GM12878 (cell line): Measurements from ENCODE around the gene IL22. TPM values are rescaled to one million over a fixed set of nuclear protein-coding genes. Genes with fewer than 3 reads are reported as not detected.

Experiments used
- ATAC-seq: fragments of 200-7000 bp; cut with Tn5 transposase; 3 replicates; pipeline ENCODE4 v1.9.1; 2020; ENCODE audit warnings: mild to moderate bottlenecking, moderate library complexity
- BruUV-seq: library from RNA; stranded (reverse); fragments of 400-500 nt; replicated peaks from 2 replicates; lab custom pipeline; 2021; lab: Mats Ljungman, UMichigan
- CTCF ChIA-PET: fragments of 300-600 bp; sonication (Branson Sonifier 250); formaldehyde crosslinking; extraction: SDS; loops from one replicate; lab custom pipeline; 2021; ENCODE audit warnings: inconsistent platforms; lab: Yijun Ruan, JAX
- POLR2A ChIA-PET: fragments of 350-600 bp; formaldehyde crosslinking; extraction: SDS; loops from one replicate; lab custom pipeline; 2021; ENCODE audit warnings: inconsistent platforms; lab: Charles Lee
- RAD21 ChIA-PET: fragments of 300-600 bp; sonication (Branson Sonifier 250); formaldehyde crosslinking; loops from one replicate; lab custom pipeline; 2023; ENCODE audit warnings: antibody characterized with exemption; ENCODE audit not compliant: unreplicated experiment; lab: Charles Lee
- SMC1A ChIA-PET: fragments of 300-600 bp; sonication (Branson Sonifier 250); formaldehyde crosslinking; loops from one replicate; lab custom pipeline; 2023; ENCODE audit not compliant: unreplicated experiment, uncharacterized antibody; lab: Charles Lee
- DNase-seq: peaks from one replicate; pipeline ENCODE4 v3.0.0-alpha.2; 2011; ENCODE audit warnings: low read depth, low spot score
- FAIRE-seq: peaks from 3 replicates; lab custom pipeline; 2011; peaks lifted over from hg19 to GRCh38; lab: Jason Lieb, UNC
- H2AFZ ChIP-seq: 2 replicates; pipeline ENCODE4 v1.6.0; 2011; ENCODE audit warnings: low read depth, low read length, control low read depth; ENCODE audit not compliant: control insufficient read depth
- H3K27ac ChIP-seq: 2 replicates; pipeline ENCODE4 v1.5.1; 2011; ENCODE audit warnings: control low read depth; ENCODE audit not compliant: control insufficient read depth, insufficient read depth
- H3K27me3 ChIP-seq, 2 experiments: replicated peaks in 1 of 2; 2 replicates each; pipeline versions ENCODE4 v1.6.0 to v1.6.1; 2011; ENCODE audit warnings: low read length in 1 of 2; ENCODE audit not compliant: control insufficient read depth in 2 of 2, insufficient read depth in 2 of 2
- H3K36me3 ChIP-seq, 2 experiments: 2 replicates each; pipeline ENCODE4 v1.5.1; 2011; ENCODE audit warnings: low read length in 1 of 2; ENCODE audit not compliant: control insufficient read depth in 2 of 2, insufficient read depth in 2 of 2
- H3K4me1 ChIP-seq: 2 replicates; pipeline ENCODE4 v1.6.1; 2011; ENCODE audit warnings: mild to moderate bottlenecking, low read length, moderate library complexity, mixed read lengths; ENCODE audit not compliant: control insufficient read depth, insufficient read depth
- H3K4me2 ChIP-seq: 2 replicates; pipeline ENCODE4 v1.6.0; 2011; ENCODE audit warnings: control low read depth; ENCODE audit not compliant: control insufficient read depth, insufficient read depth
- H3K4me3 ChIP-seq: fragments of 200-600 bp; sonication (generic); 2 replicates; pipeline ENCODE4 v1.5.1; 2016
- H3K79me2 ChIP-seq: 2 replicates; pipeline ENCODE4 v1.6.0; 2011; ENCODE audit warnings: low read length; ENCODE audit not compliant: control insufficient read depth, insufficient read depth
- H3K9ac ChIP-seq: 2 replicates; pipeline ENCODE4 v1.8.0; 2011; ENCODE audit warnings: low read length, control low read depth, mixed read lengths; ENCODE audit not compliant: control insufficient read depth, insufficient read depth
- H3K9me3 ChIP-seq: replicated peaks from 3 replicates; pipeline ENCODE4 v1.5.1; 2011; ENCODE audit warnings: mild to moderate bottlenecking, low read length; ENCODE audit not compliant: control insufficient read depth, insufficient read depth
- H4K20me1 ChIP-seq: 2 replicates; pipeline ENCODE4 v1.6.0; 2011; ENCODE audit not compliant: control insufficient read depth, insufficient read depth
- ASH2L ChIP-seq: fragments of 300-600, 200-600 bp; sonication (generic); IDR thresholded peaks from 2 replicates; pipeline ENCODE4 v1.6.1; 2017; ENCODE audit warnings: low read depth, mild to moderate bottlenecking, borderline replicate concordance
- ATF2 ChIP-seq: IDR thresholded peaks from 2 replicates; pipeline ENCODE4 v1.6.1; 2012; ENCODE audit warnings: low read length, inconsistent platforms
- ATF3 ChIP-seq: IDR thresholded peaks from 2 replicates; pipeline ENCODE4 v1.6.1; 2011; ENCODE audit warnings: low read depth, mild to moderate bottlenecking, low read length, moderate library complexity, borderline replicate concordance; ENCODE audit errors: extremely low read depth
- HDGF ChIP-seq: fragments of 450-650 bp; IDR thresholded peaks from 2 replicates; pipeline ENCODE4 v1.6.1; 2016; ENCODE audit warnings: antibody characterized with exemption
- IKZF2 ChIP-seq, 2 experiments: fragments of 450-650 bp; IDR thresholded peaks; 2 replicates each; pipeline ENCODE4 v1.6.1; 2017; ENCODE audit warnings: mild to moderate bottlenecking in 2 of 2, moderate library complexity in 2 of 2
- RUNX3 ChIP-seq: IDR thresholded peaks from 2 replicates; pipeline ENCODE4 v1.6.1; 2012; ENCODE audit warnings: low read length, inconsistent platforms
- SMAD1 ChIP-seq: fragments of 450-650 bp; IDR thresholded peaks from 2 replicates; pipeline ENCODE4 v1.6.1; 2018; ENCODE audit warnings: mild to moderate bottlenecking, low read depth; ENCODE audit not compliant: partially characterized antibody
- in situ Hi-C: fragments of 300-500 bp; cut with MboI; formaldehyde crosslinking; loops from 9 replicates; pipeline ENCODE4 v1.14.3; 2018; ENCODE audit warnings: mixed read lengths
- intact Hi-C: fragments of 100-400 bp; cut with micrococcal nuclease; formaldehyde crosslinking; loops from one replicate; pipeline ENCODE4 v1.14.2; 2022; ENCODE audit not compliant: unreplicated experiment
- polyA plus RNA-seq, 11 experiments: library from polyadenylated mRNA; depleted of rRNA in 4 of 11; unstranded in 6 of 11; stranded (reverse) in 5 of 11; fragments of >200 nt; fragmentation: Nextera tagmentation in 4 of 11; fragmentation: Illumina TruSeq in 1 of 11; extraction: Ambion mirVana in 4 of 11; extraction: Trizol in 1 of 11; gene quantifications; 1 replicate in 1 of 11; 2 replicates in 10 of 11; pipeline versions ENCODE4 v1.2.1 to v1.2.3, GENCODE V29; 2011 to 2016; ENCODE audit warnings: inconsistent platforms in 2 of 11, missing spikeins in 2 of 11, low read depth in 1 of 11
- total RNA-seq, 4 experiments: library from RNA; depleted of rRNA in 3 of 4; stranded (reverse); fragments of >200 nt in 3 of 4; fragmentation: Illumina TruSeq in 1 of 4; extraction: Trizol in 1 of 4; gene quantifications; 2 replicates each; pipeline versions ENCODE4 v1.2.1 to v1.2.3, GENCODE V29; 2013 to 2021

The IL22 gene
- total and polyA plus RNA-seq, 10 of the 15 experiments (the other 5 are each of a cell fraction or from before 2014, with no cell fraction given): not detected

GRCh38 chr12:68261896-68262295, 8.5 kb upstream of the IL22 start:
- no peaks in the 10 kb centered on the region for H3K79me2 ChIP-seq
- CTCF ChIA-PET: interaction anchor here (1.0 to 1.4 kb wide), 4 partner anchors 12 to 39 kb away, joined by 3 read pairs; no protein-coding TSS in a partner anchor
- intact Hi-C loops: no loop called here

More at GRCh38 chr12:68261896-68262295, 8.5 kb upstream of the IL22 start:
- Histone ChIP-seq H3K27ac (no peak overlapping the region), H3K4me3 (no peak overlapping the region), H2AFZ (no peak overlapping the region), H3K4me2 (no peak overlapping the region), H4K20me1 (no peaks in the 10 kb centered on the region), H3K27me3 (no peaks in the 10 kb centered on the region), H3K9me3 (no peaks in the 10 kb centered on the region), H3K4me1 (peaks cover 8% of the 10 kb centered on the region), H3K36me3 (no peaks in the 10 kb centered on the region), H3K9ac (no peak overlapping the region)
- DNase-seq: no peak
- FAIRE-seq: no peak
- no TSS peak for BruUV-seq
- peak; percentile 37; the same call in 2 of the 3 replicates for ATAC-seq
- TF ChIP-seq SMAD1 (no peak), ATF2 (0 out of 2 replicates have a peak, but pooled peaks have one; percentile 32), ASH2L (no peak), HDGF (no peak), RUNX3 (peak; percentile 53; the same call in 1 of the 2 replicates), IKZF2 (IDR thresholded peaks at IDR 0.05) (no peak), ATF3 (no peak)
- ChIA-PET POLR2A (interaction anchor here (1.2 to 1.4 kb wide), 2 partner anchors 16 to 21 kb away, joined by 3 to 4 read pairs; no protein-coding TSS in a partner anchor), SMC1A (interaction anchor here (1.0 to 1.1 kb wide), 3 partner anchors 9 to 55 kb away, joined by 3 to 4 read pairs (median 3); no protein-coding TSS in a partner anchor), RAD21 (no interaction called here)
- in situ Hi-C loops: no loop called here
